Renal cortical epithelial cell (primary cell): ENCODE data around the gene PEX11G. TPM values are rescaled to one million over a fixed set of nuclear protein-coding genes. Genes with fewer than 3 reads are reported as not detected.
"Not testable (repeated sequence)": the region's sequence is repeated elsewhere in the genome, so short reads cannot be mapped to it uniquely, and the experiment has no call there.

ENCODE experiments used
- DNase-seq: peaks from one replicate; pipeline ENCODE4 v3.0.0-alpha.2; 2011; ENCODE audit warnings: low read depth
- total RNA-seq: library from RNA; depleted of rRNA; stranded (reverse); fragments of >200 nt; gene quantifications from 2 replicates; pipeline ENCODE4 v1.2.3, GENCODE V29; 2014

PEX11G gene
- total RNA-seq, 1 donor from 2014 or later = 5.2 TPM

GRCh38 chr19:7433456-7433855 lies 55.4 kb downstream of the PEX11G start:
- DNase-seq = not testable (repeated sequence)

GRCh38 chr19:7429638-7430282 lies 59.1 kb downstream of the PEX11G start:
- no peak for DNase-seq

- DNase-seq = no peak
These were observed 60.2 kb downstream of the PEX11G start for GRCh38 chr19:7428651-7429113.

- DNase-seq = no peak
These were observed 60.9 kb downstream of the PEX11G start for GRCh38 chr19:7427944-7428343.

- DNase-seq = no peak
These were observed 61.8 kb downstream of the PEX11G start for GRCh38 chr19:7426986-7427385.

Other genes with a start within 250 kb of the PEX11G start
- gene INSR, start 194.6 kb downstream of the PEX11G start, total RNA-seq = 3.8 and 19.8 TPM in 2 replicates
- gene ARHGEF18, start 140.1 kb downstream of the PEX11G start, total RNA-seq = 53.0 and 66.0 TPM in 2 replicates
- gene ZNF358, start 27.1 kb upstream of the PEX11G start, total RNA-seq = 10.9 and 27.1 TPM in 2 replicates
- 3.1 and 5.7 TPM in 2 replicates for gene MCOLN1, start 33.6 kb upstream of the PEX11G start, total RNA-seq
- gene PNPLA6, start 46.7 kb upstream of the PEX11G start, total RNA-seq = 79.7 and 149 TPM in 2 replicates
- gene CAMSAP3, start 106.8 kb upstream of the PEX11G start, total RNA-seq = 1.9 and 3.8 TPM in 2 replicates
- 19.3 and 52.3 TPM in 2 replicates for gene XAB2, start 140.5 kb upstream of the PEX11G start, total RNA-seq
- 15.3 and 27.6 TPM in 2 replicates for gene PET100, start 140.8 kb upstream of the PEX11G start, total RNA-seq
- gene PCP2, start 144.7 kb upstream of the PEX11G start, total RNA-seq = 0.30 TPM in 1 of 2 replicates, not detected in the other
- gene STXBP2, start 148.1 kb upstream of the PEX11G start, total RNA-seq = 47.9 and 118 TPM in 2 replicates
- not detected in 2 replicates for gene RETN, start 180.0 kb upstream of the PEX11G start, total RNA-seq
- gene MCEMP1, start 188.1 kb upstream of the PEX11G start, total RNA-seq = not detected in 2 replicates
- gene TRAPPC5, start 191.8 kb upstream of the PEX11G start, total RNA-seq = 47.7 and 118 TPM in 2 replicates
- gene FCER2, start 213.1 kb upstream of the PEX11G start, total RNA-seq = not detected in 2 replicates
- not detected in 2 replicates for gene CLEC4G, start 243.1 kb upstream of the PEX11G start, total RNA-seq